ENCODE results near the gene FAM149B1.

DNA sequence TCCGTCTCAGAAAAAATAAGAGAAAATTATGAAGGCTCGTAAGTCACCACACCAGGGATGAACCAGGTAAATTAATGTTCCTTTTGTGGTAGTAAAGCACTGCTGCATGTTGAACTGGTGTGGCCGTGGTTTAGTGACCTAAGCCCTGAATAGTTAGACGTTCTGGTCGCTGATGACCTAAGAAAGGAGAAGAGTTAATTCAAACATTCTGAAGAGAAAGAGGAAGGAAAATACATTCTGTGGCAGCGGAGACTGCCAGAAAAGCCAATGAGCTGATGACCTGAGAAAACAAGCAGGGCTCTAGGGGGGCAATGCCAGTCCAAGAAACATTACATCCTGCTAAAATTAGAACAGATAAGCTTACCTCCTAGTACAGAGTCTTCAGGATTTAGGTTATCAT lies 61.6 kb downstream of the FAM149B1 start:
- TF ChIP-seq PHF8 (CRISPR knock-in tag; IDR thresholded peaks at IDR 0.05), result no peak
- TF ChIP-seq POLR2A (IDR thresholded peaks at IDR 0.05; ENCODE audit: insufficient read depth in 1 of 2, low read depth in 2 of 2, low read length in 2 of 2), result no peak
- no peak for TF ChIP-seq ZNF564 (CRISPR knock-in tag; IDR thresholded peaks at IDR 0.05)
- TF ChIP-seq, protein P1, sequence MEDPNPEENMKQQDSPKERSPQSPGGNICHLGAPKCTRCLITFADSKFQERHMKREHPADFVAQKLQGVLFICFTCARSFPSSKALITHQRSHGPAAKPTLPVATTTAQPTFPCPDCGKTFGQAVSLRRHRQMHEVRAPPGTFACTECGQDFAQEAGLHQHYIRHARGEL (CRISPR knock-in tag; IDR thresholded peaks at IDR 0.05), result no peak
- no peak for TF ChIP-seq FOXK2 (IDR thresholded peaks at IDR 0.05)
- no peak for TF ChIP-seq ZBTB1 (CRISPR knock-in tag; IDR thresholded peaks at IDR 0.05; ENCODE audit: borderline replicate concordance)
- no peak for TF ChIP-seq EP300 (IDR thresholded peaks at IDR 0.05; ENCODE audit: low read depth in 2 of 2, low read length in 2 of 2)
- TF ChIP-seq EP300 (CRISPR knock-in tag; IDR thresholded peaks at IDR 0.05; ENCODE audit: borderline replicate concordance), result no peak
- TF ChIP-seq REST (IDR thresholded peaks at IDR 0.05; ENCODE audit: borderline replicate concordance in 1 of 2, low read depth in 1 of 2, low read length in 2 of 2), result no peak

Measured in HepG2 (cell line).